Mesenchymal stem cell (in vitro differentiated cells and primary cell): ENCODE data around the gene MED12L.

ENCODE experiments used
- DNase-seq: peaks from one replicate; pipeline ENCODE4 v3.0.0-alpha.2; 2013
- H2AFZ ChIP-seq: one replicate; pipeline ENCODE4 v1.6.1; 2013; ENCODE audit warnings: low read depth, mild to moderate bottlenecking, control low read depth, inconsistent platforms, low read length, moderate library complexity
- H2AK5ac ChIP-seq: 2 replicates; pipeline ENCODE4 v1.6.1; 2013; ENCODE audit warnings: low read length, moderate library complexity, mild to moderate bottlenecking, inconsistent platforms; ENCODE audit not compliant: severe bottlenecking
- H2BK120ac ChIP-seq: one replicate; pipeline ENCODE4 v1.6.1; 2013; ENCODE audit warnings: low read depth, mild to moderate bottlenecking, inconsistent platforms, low read length, moderate library complexity
- H2BK12ac ChIP-seq, 2 experiments: one replicate each; pipeline ENCODE4 v1.6.1; 2013; ENCODE audit warnings: inconsistent platforms in 2 of 2, low read length in 2 of 2, mild to moderate bottlenecking in 2 of 2, moderate library complexity in 2 of 2, control low read depth in 1 of 2
- H2BK15ac ChIP-seq: one replicate; pipeline ENCODE4 v1.6.1; 2013; ENCODE audit warnings: mild to moderate bottlenecking, low read depth, inconsistent platforms; ENCODE audit not compliant: poor library complexity, severe bottlenecking
- H2BK5ac ChIP-seq: 2 replicates; pipeline ENCODE4 v1.6.1; 2013; ENCODE audit warnings: low read depth, mild to moderate bottlenecking, low read length, control low read depth, inconsistent platforms; ENCODE audit not compliant: poor library complexity, severe bottlenecking
- H3K14ac ChIP-seq, 2 experiments: one replicate each; pipeline ENCODE4 v1.6.1; 2013; ENCODE audit warnings: inconsistent platforms in 2 of 2, low read length in 2 of 2, control low read depth in 1 of 2, mild to moderate bottlenecking in 1 of 2, moderate library complexity in 1 of 2
- H3K18ac ChIP-seq, 2 experiments: one replicate each; pipeline ENCODE4 v1.6.1; 2013; ENCODE audit warnings: inconsistent platforms in 2 of 2, low read length in 2 of 2, control low read depth in 1 of 2, low read depth in 1 of 2, mild to moderate bottlenecking in 1 of 2
- H3K23ac ChIP-seq, 2 experiments: one replicate each; pipeline ENCODE4 v1.6.1; 2013; ENCODE audit warnings: inconsistent platforms in 2 of 2, low read length in 2 of 2, mild to moderate bottlenecking in 2 of 2, moderate library complexity in 2 of 2, control low read depth in 1 of 2
- H3K27ac ChIP-seq: 2 replicates; pipeline ENCODE4 v1.5.1; 2013; ENCODE audit warnings: mild to moderate bottlenecking, moderate library complexity, low read length, control low read depth, inconsistent platforms; ENCODE audit not compliant: poor library complexity, severe bottlenecking
- H3K27me3 ChIP-seq, 2 experiments: 2 replicates each; pipeline versions ENCODE4 v1.6.1 to v1.7.0; 2013; ENCODE audit warnings: low read length in 2 of 2, mild to moderate bottlenecking in 2 of 2, moderate library complexity in 2 of 2, control low read depth in 1 of 2, inconsistent platforms in 1 of 2; ENCODE audit not compliant: control insufficient read depth in 1 of 2, insufficient read depth in 1 of 2
- H3K36me3 ChIP-seq, 2 experiments: 2 replicates each; pipeline versions ENCODE4 v1.6.1 to v1.7.0; 2013; ENCODE audit warnings: low read length in 2 of 2, control low read depth in 1 of 2, inconsistent platforms in 1 of 2, low read depth in 1 of 2, mild to moderate bottlenecking in 1 of 2; ENCODE audit not compliant: insufficient read depth in 2 of 2, control insufficient read depth in 1 of 2
- H3K4ac ChIP-seq, 2 experiments: one replicate each; pipeline ENCODE4 v1.6.1; 2013; ENCODE audit warnings: inconsistent platforms in 2 of 2, low read length in 2 of 2, mild to moderate bottlenecking in 2 of 2, moderate library complexity in 2 of 2, control low read depth in 1 of 2, low read depth in 1 of 2
- H3K4me1 ChIP-seq: 2 replicates; pipeline ENCODE4 v1.6.1; 2013; ENCODE audit warnings: low read depth, low read length, control low read depth; ENCODE audit not compliant: control insufficient read depth, insufficient read depth
- H3K4me2 ChIP-seq: 2 replicates; pipeline ENCODE4 v1.6.1; 2013; ENCODE audit warnings: low read length, mild to moderate bottlenecking, inconsistent platforms; ENCODE audit not compliant: poor library complexity, severe bottlenecking
- H3K4me3 ChIP-seq, 2 experiments: 2 replicates each; pipeline versions ENCODE4 v1.5.1 to v1.7.0; 2013; ENCODE audit warnings: low read length in 2 of 2, mild to moderate bottlenecking in 2 of 2, control low read depth in 1 of 2, low read depth in 1 of 2; ENCODE audit not compliant: insufficient read depth in 1 of 2
- H3K79me1 ChIP-seq: replicated peaks from 2 replicates; pipeline ENCODE4 v1.6.1; 2013; ENCODE audit warnings: mild to moderate bottlenecking, control low read depth, low read length, inconsistent platforms; ENCODE audit not compliant: poor library complexity, severe bottlenecking
- H3K9ac ChIP-seq: 2 replicates; pipeline ENCODE4 v1.7.0; 2013; ENCODE audit warnings: mild to moderate bottlenecking, low read length, moderate library complexity
- H3K9me3 ChIP-seq: 2 replicates; pipeline ENCODE4 v1.7.0; 2013; ENCODE audit warnings: mild to moderate bottlenecking, low read length; ENCODE audit not compliant: control insufficient read depth
- H4K8ac ChIP-seq: one replicate; pipeline ENCODE4 v1.6.1; 2013; ENCODE audit warnings: inconsistent platforms, mild to moderate bottlenecking, low read length, moderate library complexity
- H4K91ac ChIP-seq: one replicate; pipeline ENCODE4 v1.6.1; 2013; ENCODE audit warnings: mild to moderate bottlenecking, low read length, inconsistent platforms
- WGBS: methylation state at CpG from one replicate; pipeline ENCODE4 v1.1.7; 2013; ENCODE audit warnings: mixed read lengths; 5-methylcytosine and 5-hydroxymethylcytosine counted together

The MED12L gene

DNA sequence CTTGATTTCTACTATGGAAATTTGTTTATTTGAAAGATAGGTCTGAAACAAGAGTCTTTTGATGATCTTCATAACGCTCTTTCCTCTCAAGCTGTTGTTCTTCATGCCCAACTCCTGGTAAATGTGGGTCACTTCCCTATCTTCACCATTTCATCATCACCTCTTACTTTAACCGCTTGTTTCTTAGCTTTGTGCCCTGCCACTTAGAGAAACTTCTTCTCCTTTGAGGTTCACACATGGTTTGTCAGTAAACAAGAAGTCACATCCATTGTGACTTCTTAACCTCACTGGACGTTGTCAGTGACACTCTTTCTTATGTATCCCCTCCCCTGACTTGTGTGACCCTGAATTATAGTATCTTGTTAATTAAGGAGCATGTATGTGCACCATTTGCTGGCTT, 260.8 kb downstream of the MED12L start:
- Histone ChIP-seq H3K36me3 (no peaks in the 10 kb centered on the region), H2AK5ac (peak overlapping the region; percentile 47), H3K9me3 (no peaks in the 10 kb centered on the region), H3K18ac (no peak overlapping the region), H3K27me3 (no peaks in the 10 kb centered on the region), H2BK120ac (peak overlapping the region; percentile 19), H3K4me2 (no peak overlapping the region), H3K4ac (peak overlapping the region in 1 of 2 experiments; percentile 8), H3K79me1 (no peaks in the 10 kb centered on the region), H2AFZ (no peak overlapping the region), H3K27ac (no peak overlapping the region), H4K91ac (no peak overlapping the region), H3K4me3 (peak overlapping the region in 1 of 2 experiments; percentile 69), H3K14ac (no peak overlapping the region), H2BK5ac (no peak overlapping the region), H3K9ac (peak overlapping the region; percentile 84), H2BK15ac (no peak overlapping the region), H3K4me1 (no peaks in the 10 kb centered on the region), H4K8ac (no peak overlapping the region), H2BK12ac (peak overlapping the region in 1 of 2 experiments; percentile 42), H3K23ac (no peak overlapping the region)
- WGBS: 96% methylated on average over 2 of the region's 3 CpGs
- no peak for DNase-seq

DNA sequence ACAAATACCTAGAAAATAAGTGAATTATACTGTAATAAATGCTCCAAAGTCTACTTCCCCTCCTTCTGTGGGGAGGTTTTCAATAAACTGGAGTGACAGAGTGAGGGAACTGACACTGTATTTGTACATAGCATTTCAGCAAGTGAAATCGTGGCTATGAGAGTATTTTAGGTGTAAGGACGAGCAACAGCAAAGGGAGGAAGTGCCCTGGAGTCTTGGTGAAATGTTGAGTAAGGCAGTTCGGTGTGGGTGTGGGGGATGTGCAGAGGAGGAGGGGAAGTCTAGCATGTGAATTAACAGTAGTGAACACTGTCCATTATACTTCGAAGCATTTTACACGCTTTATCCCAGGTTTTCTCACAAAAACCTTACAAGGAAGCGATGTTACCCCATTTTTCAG, 262.0 kb downstream of the MED12L start:
- Histone ChIP-seq H3K36me3 (no peaks in the 10 kb centered on the region), H4K8ac (no peak overlapping the region), H3K4ac (no peak overlapping the region), H4K91ac (no peak overlapping the region), H2AK5ac (no peak overlapping the region), H3K9ac (no peak overlapping the region), H2BK5ac (no peak overlapping the region), H3K14ac (no peak overlapping the region), H3K4me1 (no peaks in the 10 kb centered on the region), H2BK15ac (no peak overlapping the region), H3K27me3 (no peaks in the 10 kb centered on the region), H3K4me3 (no peak overlapping the region), H2BK12ac (no peak overlapping the region), H3K27ac (no peak overlapping the region), H3K23ac (no peak overlapping the region), H2AFZ (no peak overlapping the region), H3K79me1 (no peaks in the 10 kb centered on the region), H2BK120ac (no peak overlapping the region), H3K9me3 (no peaks in the 10 kb centered on the region), H3K18ac (no peak overlapping the region), H3K4me2 (no peak overlapping the region)
- WGBS: 86% methylated on average over 3 of the region's 6 CpGs
- DNase-seq: no peak

DNA sequence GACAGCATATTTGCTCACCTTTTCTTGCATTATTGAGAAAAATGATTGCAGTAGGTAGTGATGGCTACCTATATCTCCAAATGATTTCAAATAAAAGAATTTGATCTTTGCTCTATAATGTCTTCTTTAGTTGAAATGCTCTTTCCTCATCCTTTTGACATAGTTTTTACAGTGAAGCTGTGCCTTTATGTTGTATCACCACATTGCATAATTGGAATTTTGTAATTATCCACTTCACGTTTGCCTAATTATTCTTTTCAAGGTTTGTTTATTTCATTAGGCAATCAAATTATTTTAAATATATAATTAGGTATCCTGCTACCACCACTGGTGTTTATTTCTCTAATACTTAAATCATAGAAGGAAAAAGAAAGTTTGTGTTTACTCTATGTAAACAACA, 265.2 kb downstream of the MED12L start:
- H2AK5ac ChIP-seq: no peak overlapping the region
- H2BK12ac ChIP-seq: no peak overlapping the region
- no peak overlapping the region for H3K4me2 ChIP-seq
- no peak overlapping the region for H2BK120ac ChIP-seq
- H4K91ac ChIP-seq: no peak overlapping the region
- DNase-seq: no peak
- H2AFZ ChIP-seq: no peak overlapping the region
- no CpG with 5 or more reads among the region's 1 CpG for WGBS
- H3K27ac ChIP-seq: no peak overlapping the region
- no peak overlapping the region for H2BK5ac ChIP-seq
- no peaks in the 10 kb centered on the region for H3K9me3 ChIP-seq
- no peak overlapping the region for H3K18ac ChIP-seq
- no peak overlapping the region for H3K23ac ChIP-seq
- no peaks in the 10 kb centered on the region for H3K27me3 ChIP-seq
- H3K14ac ChIP-seq: no peak overlapping the region
- no peak overlapping the region for H3K4ac ChIP-seq
- no peak overlapping the region for H3K9ac ChIP-seq
- H4K8ac ChIP-seq: no peak overlapping the region
- no peak overlapping the region for H2BK15ac ChIP-seq
- H3K4me1 ChIP-seq: no peaks in the 10 kb centered on the region
- H3K79me1 ChIP-seq: no peaks in the 10 kb centered on the region
- H3K36me3 ChIP-seq: no peaks in the 10 kb centered on the region
- no peak overlapping the region for H3K4me3 ChIP-seq

DNA sequence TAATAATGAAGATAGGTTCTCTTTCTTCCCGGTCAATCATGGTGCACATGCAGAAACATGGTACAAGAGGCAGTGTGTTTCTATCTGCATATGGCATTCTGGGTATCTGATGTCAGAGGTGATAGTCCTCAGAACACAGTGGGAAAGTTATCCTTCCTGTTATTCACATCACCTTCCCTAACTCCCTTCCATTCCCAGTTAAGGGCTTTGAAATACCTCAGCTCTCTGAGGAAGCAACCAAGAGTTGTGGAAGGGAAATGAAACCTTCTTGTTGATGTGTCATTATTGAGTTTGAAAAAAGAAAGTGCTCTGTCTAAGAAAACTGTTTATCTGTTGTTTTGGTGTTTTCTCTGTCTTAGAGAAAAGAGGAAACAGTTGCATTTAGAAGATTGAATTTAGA, 265.8 kb downstream of the MED12L start:
- Histone ChIP-seq H4K8ac (no peak overlapping the region), H3K4me3 (no peak overlapping the region), H3K36me3 (no peaks in the 10 kb centered on the region), H2AFZ (no peak overlapping the region), H4K91ac (no peak overlapping the region), H3K9ac (no peak overlapping the region), H3K4me1 (no peaks in the 10 kb centered on the region), H3K79me1 (no peaks in the 10 kb centered on the region), H3K9me3 (no peaks in the 10 kb centered on the region), H3K27ac (no peak overlapping the region), H2AK5ac (no peak overlapping the region), H3K14ac (no peak overlapping the region), H3K23ac (no peak overlapping the region), H2BK12ac (no peak overlapping the region), H3K18ac (no peak overlapping the region), H3K27me3 (no peaks in the 10 kb centered on the region), H3K4ac (no peak overlapping the region), H2BK15ac (no peak overlapping the region), H2BK5ac (no peak overlapping the region), H2BK120ac (no peak overlapping the region), H3K4me2 (no peak overlapping the region)
- WGBS: no CpG with 5 or more reads among the region's 1 CpG
- DNase-seq: peak; percentile 26
